Activated CD4-positive, alpha-beta T cell treated with anti-CD3 and anti-CD28 coated beads, Interleukin-2, amount 10 ng/mL, durations not matched to agents 7 days and 5 days (primary cell): Measurements from ENCODE around the gene TAF11L2. TPM values are rescaled to one million over a fixed set of nuclear protein-coding genes. Genes with fewer than 3 reads are reported as not detected.
"Not testable (repeated sequence)": the region's sequence is repeated elsewhere in the genome, so short reads cannot be mapped to it uniquely, and the experiment has no call there.

Source experiments
- CTCF ChIA-PET: fragments of 350-600 bp; sonication (Branson Sonifier 250); formaldehyde crosslinking; loops from one replicate; lab custom pipeline; 2021; ENCODE audit warnings: antibody characterized with exemption; lab: Charles Lee
- POLR2A ChIA-PET: fragments of 350-600 bp; sonication (Branson Sonifier 250); formaldehyde crosslinking; loops from one replicate; lab custom pipeline; 2021; ENCODE audit warnings: antibody characterized with exemption; lab: Charles Lee
- DNase-seq: peaks from one replicate; pipeline ENCODE4 v3.0.0-alpha.2; 2020
- H3K27ac Mint-ChIP-seq: one replicate; pipeline ENCODE4 v1.8.0; 2021; ENCODE audit warnings: mild to moderate bottlenecking, moderate library complexity, mixed read lengths
- H3K27me3 Mint-ChIP-seq: one replicate; pipeline ENCODE4 v1.8.0; 2021; ENCODE audit warnings: mixed read lengths
- H3K36me3 Mint-ChIP-seq: one replicate; pipeline ENCODE4 v1.8.0; 2021; ENCODE audit warnings: low read depth, mixed read lengths
- H3K4me1 Mint-ChIP-seq: one replicate; pipeline ENCODE4 v1.8.0; 2021; ENCODE audit warnings: mixed read lengths
- H3K4me3 Mint-ChIP-seq: one replicate; pipeline ENCODE4 v1.8.0; 2021; ENCODE audit warnings: mild to moderate bottlenecking, moderate library complexity, mixed read lengths
- H3K9me3 Mint-ChIP-seq: one replicate; pipeline ENCODE4 v1.8.0; 2021; ENCODE audit warnings: mixed read lengths
- total RNA-seq, 2 experiments: library from RNA; stranded (reverse); gene quantifications; one replicate each; pipeline ENCODE4 v1.2.3, GENCODE V29; 2021

The TAF11L2 gene
- not detected for total RNA-seq

- H3K36me3 Mint-ChIP-seq, DNase-seq, POLR2A ChIA-PET, H3K27me3 Mint-ChIP-seq, H3K9me3 Mint-ChIP-seq, H3K27ac Mint-ChIP-seq, CTCF ChIA-PET, H3K4me3 Mint-ChIP-seq, H3K4me1 Mint-ChIP-seq: not testable (repeated sequence)
Measured at GRCh38 chr5:17497931-17498330, at the start of gene TAF11L2. TSS of gene TAF11L2 (plus strand) at chr5:17498231.

GRCh38 chr5:17448877-17449276, 49.2 kb upstream of the TAF11L2 start:
- no peaks in the 10 kb centered on the region for H3K36me3 Mint-ChIP-seq
- POLR2A ChIA-PET: no interaction called here
- H3K27me3 Mint-ChIP-seq: no peaks in the 10 kb centered on the region
- H3K4me3 Mint-ChIP-seq: no peak overlapping the region
- CTCF ChIA-PET: no interaction called here
- no peaks in the 10 kb centered on the region for H3K4me1 Mint-ChIP-seq
- no peak overlapping the region for H3K27ac Mint-ChIP-seq
- no peak for DNase-seq
- H3K9me3 Mint-ChIP-seq: peaks cover 15% of the 10 kb centered on the region

- Mint-ChIP-seq H3K27ac (no peak overlapping the region), H3K36me3 (no peaks in the 10 kb centered on the region), H3K9me3 (peaks cover 19% of the 10 kb centered on the region), H3K27me3 (no peaks in the 10 kb centered on the region), H3K4me1 (no peaks in the 10 kb centered on the region), H3K4me3 (no peak overlapping the region)
- POLR2A ChIA-PET: no interaction called here
- DNase-seq: no peak
- CTCF ChIA-PET: no interaction called here
Measured at GRCh38 chr5:17452936-17453335, 45.1 kb upstream of the TAF11L2 start.

GRCh38 chr5:17455942-17456341, 42.1 kb upstream of the TAF11L2 start:
- DNase-seq: no peak
- Mint-ChIP-seq H3K9me3 (peaks cover 12% of the 10 kb centered on the region), H3K27me3 (no peaks in the 10 kb centered on the region), H3K4me3 (no peak overlapping the region), H3K27ac (no peak overlapping the region), H3K36me3 (no peaks in the 10 kb centered on the region), H3K4me1 (no peaks in the 10 kb centered on the region)
- ChIA-PET POLR2A (no interaction called here), CTCF (no interaction called here)

DNA sequence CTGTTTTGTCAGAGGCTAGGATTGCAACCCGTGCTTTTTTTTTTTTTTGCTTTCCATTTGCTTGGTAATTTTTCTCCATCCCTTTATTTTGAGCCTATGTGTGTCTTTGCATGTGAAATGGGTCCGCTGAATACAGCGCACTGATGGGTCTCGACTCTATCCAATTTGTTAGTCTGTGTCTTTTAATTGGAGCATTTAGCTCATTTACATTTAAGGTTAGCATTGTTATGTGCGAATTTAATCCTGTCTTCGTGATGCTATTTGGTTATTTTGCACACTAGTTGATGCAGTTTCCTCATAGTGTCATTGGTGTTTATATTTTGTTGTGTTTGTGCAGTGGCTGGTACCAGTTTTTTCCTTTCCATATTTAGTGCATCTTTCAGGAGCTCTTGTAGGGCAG, 36.2 kb upstream of the TAF11L2 start:
- no peak overlapping the region for H3K4me3 Mint-ChIP-seq
- POLR2A ChIA-PET: no interaction called here
- H3K9me3 Mint-ChIP-seq: peaks cover 11% of the 10 kb centered on the region
- no peaks in the 10 kb centered on the region for H3K36me3 Mint-ChIP-seq
- no peaks in the 10 kb centered on the region for H3K4me1 Mint-ChIP-seq
- no peak overlapping the region for H3K27ac Mint-ChIP-seq
- no peak for DNase-seq
- no peaks in the 10 kb centered on the region for H3K27me3 Mint-ChIP-seq
- CTCF ChIA-PET: interaction anchor here (1.1 kb wide), 1 partner anchor 29 kb away, joined by 5 read pairs; no protein-coding TSS in a partner anchor

DNA sequence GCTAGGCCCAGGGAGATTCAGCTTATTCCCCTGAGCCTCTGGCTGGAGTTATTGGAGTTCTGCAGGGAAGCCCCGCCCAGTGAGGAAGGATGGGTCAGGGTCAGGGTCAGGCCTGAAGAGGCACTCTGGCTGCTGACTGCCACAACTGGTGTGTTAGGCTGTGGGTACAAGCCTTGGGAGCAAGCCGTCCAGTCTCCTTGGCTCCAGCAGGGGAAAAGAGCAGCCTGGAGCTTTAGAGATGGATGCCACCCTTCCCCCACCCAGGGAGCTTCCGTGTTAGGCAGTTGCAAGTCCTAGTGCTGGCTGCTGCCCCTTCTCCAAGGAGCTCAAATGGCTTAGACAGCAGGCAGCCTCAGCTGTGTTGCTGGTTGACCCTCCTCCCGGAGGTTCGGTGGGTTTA, 34.4 kb upstream of the TAF11L2 start:
- POLR2A ChIA-PET: no interaction called here
- Mint-ChIP-seq H3K4me1 (no peaks in the 10 kb centered on the region), H3K36me3 (no peaks in the 10 kb centered on the region), H3K9me3 (peaks cover 11% of the 10 kb centered on the region), H3K4me3 (no peak overlapping the region), H3K27ac (no peak overlapping the region), H3K27me3 (no peaks in the 10 kb centered on the region)
- CTCF ChIA-PET: interaction anchor here (0.6 kb wide), 1 partner anchor 145 kb away, joined by 3 read pairs; no protein-coding TSS in a partner anchor
- DNase-seq: no peak

DNA sequence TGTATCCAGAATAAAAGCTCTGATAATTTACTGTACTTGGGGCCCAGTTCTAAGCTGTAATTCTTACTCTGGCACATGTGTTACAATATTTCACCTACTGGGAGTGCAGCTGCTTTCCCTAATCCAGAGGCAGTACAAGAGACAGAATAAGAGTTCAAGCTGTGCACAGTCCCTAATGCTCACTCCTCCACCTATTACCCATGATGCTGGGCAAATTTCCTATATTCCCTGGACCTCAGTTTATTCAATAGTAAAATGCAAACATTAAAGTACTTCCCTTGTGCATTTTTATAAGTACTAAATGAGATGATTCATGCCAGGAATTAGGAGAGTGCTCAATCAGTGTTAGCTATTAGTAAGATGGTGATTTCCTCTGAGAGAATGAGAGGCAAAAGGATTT, 28.0 kb upstream of the TAF11L2 start:
- no peaks in the 10 kb centered on the region for H3K4me1 Mint-ChIP-seq
- H3K27ac Mint-ChIP-seq: no peak overlapping the region
- no peak for DNase-seq
- no peak overlapping the region for H3K4me3 Mint-ChIP-seq
- ChIA-PET CTCF (interaction anchor here (1.1 kb wide), 1 partner anchor 18 kb away, joined by 3 read pairs; no protein-coding TSS in a partner anchor), POLR2A (no interaction called here)
- no peaks in the 10 kb centered on the region for H3K27me3 Mint-ChIP-seq
- peaks cover 4% of the 10 kb centered on the region for H3K9me3 Mint-ChIP-seq
- no peaks in the 10 kb centered on the region for H3K36me3 Mint-ChIP-seq

DNA sequence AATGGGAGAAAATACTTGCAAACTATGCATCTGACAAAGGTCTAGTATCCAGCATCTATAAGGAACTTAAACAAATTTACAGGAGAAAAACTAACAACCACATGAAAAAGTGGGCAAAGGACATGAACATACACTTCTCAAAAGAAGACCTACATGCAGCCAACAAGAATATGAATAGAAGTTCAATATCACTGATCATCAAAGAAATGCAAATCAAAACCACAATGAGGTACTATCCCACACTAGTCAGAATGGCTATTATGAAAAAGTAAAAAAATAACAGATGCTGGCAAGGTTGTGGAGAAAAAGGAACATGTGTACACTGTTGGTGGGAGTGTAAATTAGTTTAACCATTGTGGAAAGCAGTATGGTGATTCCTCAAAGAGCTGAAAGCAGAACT, 23.0 kb upstream of the TAF11L2 start:
- H3K27ac Mint-ChIP-seq, H3K9me3 Mint-ChIP-seq, CTCF ChIA-PET, DNase-seq, H3K4me1 Mint-ChIP-seq, H3K36me3 Mint-ChIP-seq, H3K4me3 Mint-ChIP-seq, H3K27me3 Mint-ChIP-seq, POLR2A ChIA-PET: not testable (repeated sequence)

DNA sequence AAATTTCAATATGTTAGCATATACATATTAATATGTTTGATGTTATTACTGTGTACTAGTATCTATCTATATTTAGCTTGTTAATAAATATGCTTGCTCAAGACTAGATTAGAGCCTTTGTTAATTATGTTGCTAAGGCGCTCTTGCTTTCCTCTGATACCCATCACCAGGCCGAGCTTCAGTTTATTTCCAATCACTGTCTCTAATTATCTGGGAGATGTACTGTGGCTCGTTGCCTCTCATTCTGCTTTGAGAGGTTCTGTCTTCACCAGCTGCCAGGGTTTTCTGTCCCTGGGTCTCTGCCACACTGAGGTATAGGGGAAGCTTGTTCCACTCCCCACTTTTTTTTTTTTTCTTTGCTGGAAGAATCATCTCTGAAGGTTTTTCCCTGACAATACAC, 21.0 kb upstream of the TAF11L2 start:
- no peaks in the 10 kb centered on the region for H3K36me3 Mint-ChIP-seq
- no peaks in the 10 kb centered on the region for H3K4me1 Mint-ChIP-seq
- DNase-seq: no peak
- H3K27me3 Mint-ChIP-seq: no peaks in the 10 kb centered on the region
- H3K4me3 Mint-ChIP-seq: no peak overlapping the region
- H3K27ac Mint-ChIP-seq: no peak overlapping the region
- CTCF ChIA-PET: no interaction called here
- H3K9me3 Mint-ChIP-seq: peaks cover 3% of the 10 kb centered on the region
- POLR2A ChIA-PET: no interaction called here

DNA sequence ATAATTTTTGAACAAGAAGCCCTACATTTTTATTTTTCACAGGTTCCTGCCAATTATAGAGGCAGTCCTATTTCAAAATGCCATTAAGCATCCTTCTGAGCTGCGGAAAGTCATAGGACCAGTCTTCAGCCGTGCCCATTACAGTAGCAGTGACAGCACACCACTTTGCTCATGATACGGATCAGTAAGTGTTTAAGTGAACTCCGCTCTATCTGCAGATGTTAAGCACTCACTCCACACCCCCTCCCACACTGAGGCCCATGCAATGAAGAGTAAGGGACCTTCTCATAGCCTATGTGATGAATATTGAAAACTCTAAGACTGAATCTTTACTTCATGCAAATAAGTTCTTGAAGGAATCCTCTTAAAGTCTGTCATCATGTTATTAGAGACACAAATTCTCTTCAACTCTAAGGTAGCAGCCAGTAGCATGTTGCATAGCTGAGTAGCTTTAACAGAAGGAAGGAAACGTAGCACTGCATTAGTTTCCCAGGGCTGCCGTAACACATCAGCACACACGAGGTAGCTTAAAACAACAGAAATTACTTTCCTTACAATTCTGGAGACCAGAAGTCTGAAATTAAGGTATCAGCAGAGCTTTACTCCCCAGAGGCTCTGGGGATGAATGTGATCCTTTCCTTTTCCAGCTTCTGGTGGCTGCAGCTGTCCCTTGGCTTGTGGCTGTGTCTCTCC, 20.3 kb upstream of the TAF11L2 start:
- ChIA-PET CTCF (interaction anchor here (1.5 kb wide), 1 partner anchor 12 kb away, joined by 3 read pairs; no protein-coding TSS in a partner anchor), POLR2A (no interaction called here)
- H3K36me3 Mint-ChIP-seq: no peaks in the 10 kb centered on the region
- no peak for DNase-seq
- peaks cover 3% of the 10 kb centered on the region for H3K9me3 Mint-ChIP-seq
- no peaks in the 10 kb centered on the region for H3K27me3 Mint-ChIP-seq
- no peaks in the 10 kb centered on the region for H3K4me1 Mint-ChIP-seq
- no peak overlapping the region for H3K27ac Mint-ChIP-seq
- H3K4me3 Mint-ChIP-seq: no peak overlapping the region

GRCh38 chr5:17481378-17481777, 16.7 kb upstream of the TAF11L2 start:
- no peak for DNase-seq
- CTCF ChIA-PET: no interaction called here
- Mint-ChIP-seq H3K36me3 (no peaks in the 10 kb centered on the region), H3K4me3 (no peak overlapping the region), H3K27ac (no peak overlapping the region), H3K9me3 (peaks cover 3% of the 10 kb centered on the region), H3K27me3 (no peaks in the 10 kb centered on the region), H3K4me1 (no peaks in the 10 kb centered on the region)
- POLR2A ChIA-PET: no interaction called here

GRCh38 chr5:17482790-17483189, 15.2 kb upstream of the TAF11L2 start:
- no peaks in the 10 kb centered on the region for H3K36me3 Mint-ChIP-seq
- no peak overlapping the region for H3K4me3 Mint-ChIP-seq
- no peaks in the 10 kb centered on the region for H3K27me3 Mint-ChIP-seq
- ChIA-PET POLR2A (no interaction called here), CTCF (no interaction called here)
- H3K4me1 Mint-ChIP-seq: no peaks in the 10 kb centered on the region
- DNase-seq: no peak
- no peak overlapping the region for H3K27ac Mint-ChIP-seq
- peaks cover 3% of the 10 kb centered on the region for H3K9me3 Mint-ChIP-seq

DNA sequence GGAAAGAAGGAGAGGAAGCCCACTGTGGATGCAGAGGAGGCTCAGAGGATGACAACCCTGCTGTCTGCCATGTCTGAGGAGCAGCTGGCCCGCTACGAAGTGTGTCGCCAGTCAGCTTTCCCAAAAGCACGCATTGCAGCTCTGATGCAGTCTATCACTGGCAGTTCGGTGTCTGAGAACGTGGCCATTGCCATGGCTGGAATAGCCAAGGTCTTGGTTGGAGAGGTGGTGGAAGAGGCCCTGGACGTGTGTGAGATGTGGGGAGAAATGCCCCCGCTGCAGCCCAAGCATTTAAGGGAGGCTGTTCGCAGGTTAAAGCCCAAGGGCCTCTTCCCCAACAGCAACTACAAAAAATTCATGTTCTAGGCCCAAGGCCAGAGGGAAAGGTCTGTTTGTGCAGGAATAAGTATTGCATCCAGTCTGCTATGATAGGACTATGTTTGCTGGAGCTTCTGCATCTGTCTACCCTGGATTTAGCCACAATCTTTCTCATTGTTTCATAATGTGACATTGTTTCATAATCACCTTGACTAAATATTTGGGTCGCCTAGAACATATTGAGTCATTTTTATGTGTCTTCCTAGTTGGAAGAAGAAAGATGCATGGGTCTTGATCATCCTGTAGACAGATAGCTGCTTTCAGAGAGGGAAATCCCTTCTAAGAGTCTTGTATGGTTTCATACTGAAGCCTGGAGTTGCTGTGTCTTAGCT, 11.4 kb upstream of the TAF11L2 start:
- POLR2A ChIA-PET: interaction anchor here (0.6 kb wide), 1 partner anchor 67 kb away, joined by 3 read pairs; no protein-coding TSS in a partner anchor
- H3K36me3 Mint-ChIP-seq, CTCF ChIA-PET, H3K27me3 Mint-ChIP-seq, H3K4me1 Mint-ChIP-seq, H3K9me3 Mint-ChIP-seq, DNase-seq, H3K4me3 Mint-ChIP-seq, H3K27ac Mint-ChIP-seq: not testable (repeated sequence)
